ENCODE results near the gene HDLBP.
"Not testable (repeated sequence)": the region's sequence is repeated elsewhere in the genome, so short reads cannot be mapped to it uniquely, and the experiment has no call there.

The HDLBP gene

DNA sequence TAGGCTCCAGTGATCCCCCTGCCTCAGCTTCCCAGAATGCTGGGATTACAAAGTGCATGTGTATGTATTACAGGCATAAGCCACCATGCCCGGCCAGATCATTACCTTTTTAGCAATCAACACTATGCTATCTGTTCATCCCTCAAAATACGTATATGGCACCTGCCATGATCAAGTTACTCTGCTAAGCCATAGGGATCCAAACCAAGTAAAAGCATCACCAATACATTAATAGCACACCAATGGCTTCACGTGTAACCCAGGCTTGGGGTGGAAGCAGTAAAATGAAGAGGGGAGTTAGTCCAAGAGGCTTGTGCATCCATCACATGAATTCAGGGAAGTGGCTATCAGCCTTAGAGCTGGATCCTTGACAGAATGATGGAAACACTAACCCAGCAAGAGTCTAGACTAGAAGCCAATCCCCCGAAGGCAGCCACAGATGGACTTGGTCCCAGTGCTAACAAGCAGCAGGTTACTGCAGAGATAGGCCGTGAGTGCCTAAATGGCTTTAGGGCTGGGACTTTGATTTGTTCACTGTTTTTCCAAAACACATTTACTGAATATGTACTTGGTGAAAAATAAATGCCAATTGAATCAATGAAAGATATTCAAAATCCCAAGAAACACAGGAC, 11.3 kb downstream of the HDLBP start:
- no peak for DNase-seq

DNA sequence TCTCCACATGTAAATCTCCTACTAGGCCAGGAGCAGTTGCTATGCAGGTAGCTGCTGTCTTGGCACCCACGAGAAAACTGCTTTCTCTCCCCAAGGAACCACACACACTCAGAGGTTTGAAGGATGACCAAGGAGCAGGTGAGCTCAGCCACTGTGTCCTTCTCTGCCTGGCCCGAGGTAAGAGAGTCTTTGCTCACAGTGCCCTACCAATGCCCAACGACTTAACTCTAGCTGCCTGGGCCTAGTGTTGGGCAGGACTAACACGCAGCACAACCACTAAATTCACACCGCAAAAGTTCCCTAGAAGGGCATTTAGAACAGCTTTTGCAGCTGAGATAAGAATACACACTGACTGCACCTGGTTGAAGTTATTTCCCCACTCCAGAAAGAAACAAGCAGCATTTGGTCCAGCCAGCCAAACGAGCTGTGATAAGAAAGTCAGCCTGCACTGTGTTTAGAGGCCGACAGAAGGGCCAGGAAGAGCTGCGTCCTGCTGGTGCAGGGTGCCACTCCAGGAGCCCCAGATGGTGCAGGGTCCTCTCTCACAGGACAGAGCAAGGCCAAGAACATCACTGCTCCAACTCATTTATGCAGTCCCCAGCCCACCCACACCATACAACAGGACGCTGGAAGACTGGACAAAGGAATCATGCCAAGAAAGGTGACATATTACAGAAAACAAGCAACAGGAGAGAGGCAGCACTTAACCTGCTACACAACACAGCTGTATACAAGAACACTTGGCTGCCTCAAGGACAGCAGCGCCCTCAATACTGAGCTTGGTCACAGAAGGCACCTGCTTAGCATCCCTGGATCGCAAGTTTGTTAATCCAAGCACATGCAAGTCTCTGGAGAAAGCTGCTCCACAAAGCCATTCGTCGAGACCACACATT, 12.5 kb downstream of the HDLBP start:
- DNase-seq, result no peak

- no peak for DNase-seq
Measured at GRCh38 chr2:241302083-241302482, 13.4 kb downstream of the HDLBP start.

- no peak for DNase-seq
Measured at GRCh38 chr2:241300000-241300399, 15.5 kb downstream of the HDLBP start.

GRCh38 chr2:241298673-241299072, 16.8 kb downstream of the HDLBP start:
- DNase-seq, result no peak

DNA sequence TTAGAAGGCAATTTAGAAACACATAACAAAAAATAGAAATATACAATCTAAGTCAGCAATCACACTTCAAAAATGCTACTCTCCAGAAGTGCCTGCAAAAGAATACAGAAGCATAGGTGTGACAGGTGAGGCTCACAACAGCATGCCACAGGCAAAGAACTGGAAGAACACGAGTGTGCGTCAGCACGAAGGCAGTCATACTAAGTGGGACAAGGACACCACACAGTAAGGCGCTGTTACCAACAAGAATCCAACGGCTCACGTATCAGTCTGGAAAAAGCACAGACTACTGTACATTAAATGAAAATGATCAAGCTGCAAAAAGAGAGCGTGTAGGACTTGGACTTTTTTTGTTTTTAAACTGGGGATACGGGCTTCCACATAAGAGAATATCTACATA, 18.7 kb downstream of the HDLBP start:
- DNase-seq, result no peak

DNA sequence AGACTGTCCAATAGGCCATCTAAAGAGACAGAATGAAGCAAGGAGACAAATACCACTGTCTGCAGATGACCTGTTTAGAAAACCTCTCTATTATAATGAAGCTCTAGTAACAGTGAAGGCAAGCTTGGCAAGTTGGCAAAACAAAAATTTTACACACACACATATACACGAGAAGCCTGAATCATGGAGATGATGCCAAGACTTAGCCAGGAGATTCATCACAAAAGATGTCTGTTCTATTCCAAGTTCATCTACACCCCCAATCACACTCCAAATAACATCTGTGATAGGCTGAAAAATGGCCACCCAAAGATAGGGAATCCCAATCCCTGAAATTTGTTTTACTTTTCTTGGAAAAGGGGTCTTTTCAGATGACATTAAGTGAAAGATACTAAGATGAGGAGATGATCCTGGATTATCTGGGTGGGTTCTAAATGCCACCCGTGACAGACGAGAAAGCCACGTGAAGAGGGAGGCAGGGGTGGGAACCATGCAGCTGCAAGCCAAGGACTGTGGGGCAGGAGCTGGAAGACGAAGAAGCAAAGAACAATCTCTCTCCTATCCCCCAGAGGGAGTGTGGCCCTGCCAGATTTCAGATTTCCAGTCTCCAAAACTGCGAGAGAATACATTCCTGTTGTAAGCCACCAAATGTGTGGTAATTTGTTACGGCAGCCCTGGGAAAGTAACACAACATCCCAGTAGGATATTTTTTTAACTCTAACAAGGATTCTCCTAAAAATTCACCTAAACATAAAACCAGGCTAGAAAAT, 20.0 kb downstream of the HDLBP start:
- no peak for DNase-seq

GRCh38 chr2:241293378-241293797, 22.1 kb downstream of the HDLBP start:
- not testable (repeated sequence) for DNase-seq

DNA sequence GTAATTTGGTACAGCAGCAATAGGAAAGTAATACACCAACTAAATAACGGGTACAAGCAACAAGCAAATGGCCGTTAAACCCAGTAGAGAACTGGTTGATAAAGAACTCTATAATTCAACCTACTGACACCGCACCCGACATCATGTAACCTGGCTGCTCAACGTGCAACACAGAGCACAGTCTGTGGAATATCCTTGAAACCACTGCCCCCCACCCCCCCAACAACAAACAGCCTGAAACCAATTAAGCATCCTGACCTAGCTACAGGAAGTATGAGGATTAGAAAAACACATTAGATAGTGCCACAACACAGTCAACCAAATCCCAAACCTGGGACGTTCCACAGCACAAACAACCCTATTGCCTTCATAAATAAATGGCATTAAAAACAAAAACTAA, 23.5 kb downstream of the HDLBP start:
- DNase-seq, result no peak

DNA sequence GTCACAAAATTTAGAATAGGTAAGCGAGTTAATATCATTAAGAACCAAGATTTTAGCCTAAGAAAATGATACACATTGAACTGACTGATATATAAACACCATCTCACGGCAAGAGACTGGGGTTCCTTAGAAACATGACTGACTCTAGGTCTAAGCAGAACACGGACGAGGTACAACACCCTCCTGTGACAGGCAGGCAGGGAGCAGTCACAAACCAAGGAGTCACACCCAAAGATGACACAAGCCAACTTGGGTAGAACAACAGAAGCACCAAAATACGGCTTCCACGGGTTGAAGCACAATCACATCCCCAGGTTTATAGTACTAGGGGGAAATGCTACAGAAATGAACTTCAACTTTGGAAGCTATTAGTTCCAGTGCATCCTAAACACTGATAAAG, 24.3 kb downstream of the HDLBP start:
- DNase-seq, result no peak

DNA sequence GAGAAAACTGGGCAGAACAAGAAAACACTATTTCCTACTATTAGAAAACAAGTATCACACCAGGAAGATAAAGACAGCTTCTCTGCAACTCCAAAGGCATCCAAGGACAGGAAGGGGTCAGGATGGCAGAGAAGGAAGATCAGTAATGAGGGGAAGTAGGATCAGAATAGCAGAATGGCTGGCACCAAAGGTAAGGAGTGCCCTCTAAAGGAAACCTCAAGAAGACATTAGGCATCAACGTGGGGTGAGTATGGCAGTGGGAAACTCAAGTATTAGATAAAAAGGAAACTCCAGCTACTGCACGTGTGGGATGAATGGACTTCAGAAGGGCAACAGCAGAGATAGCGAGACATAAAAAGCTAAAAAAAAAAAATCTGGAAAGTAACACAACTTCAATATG, 25.9 kb downstream of the HDLBP start:
- DNase-seq, result no peak

DNA sequence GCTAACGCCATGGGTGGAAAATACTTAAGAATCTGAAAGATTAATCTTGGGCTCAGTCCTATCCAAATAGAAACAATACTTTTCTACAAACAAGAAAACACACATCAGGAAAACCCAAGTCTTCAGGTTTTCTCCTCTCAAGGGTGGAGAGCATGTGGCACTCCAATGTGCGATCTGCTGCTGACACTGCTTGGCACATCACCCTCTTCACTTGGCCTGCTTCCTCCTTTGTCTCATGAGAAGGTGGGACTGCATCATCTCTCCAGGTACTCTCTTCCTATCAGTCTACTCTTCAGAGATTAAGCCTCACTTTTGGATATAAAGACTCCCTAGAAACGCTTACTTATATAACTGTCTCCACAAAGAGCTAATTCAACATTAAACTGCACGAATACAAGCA, 26.4 kb downstream of the HDLBP start:
- no peak for DNase-seq

DNA sequence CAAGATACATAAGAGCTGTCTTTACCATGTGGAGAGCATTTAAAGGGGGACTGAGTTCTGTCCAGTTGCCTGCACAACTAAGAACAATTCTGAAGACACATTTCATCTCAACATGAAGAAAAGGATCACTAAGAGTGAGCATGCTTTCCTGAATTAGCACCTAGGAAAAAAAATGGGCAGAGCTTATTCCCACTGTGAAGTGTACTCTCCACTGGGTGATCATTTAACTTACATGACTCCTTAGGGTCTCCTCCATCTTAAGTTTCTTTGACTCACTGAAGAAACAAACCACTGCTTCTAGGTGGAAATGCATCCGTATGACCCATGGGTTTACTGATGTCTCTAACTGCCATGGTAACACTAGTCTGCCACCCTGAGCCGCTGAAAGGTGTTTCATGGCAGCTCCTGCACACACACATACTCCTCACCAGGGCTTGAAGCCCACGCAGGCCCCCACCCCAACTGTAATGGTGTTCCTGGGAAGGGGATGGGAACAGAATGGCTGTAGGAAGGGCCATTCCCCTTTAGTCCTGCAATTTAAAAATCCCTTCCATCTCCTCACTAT, 27.1 kb downstream of the HDLBP start:
- no peak for DNase-seq

GRCh38 chr2:241286348-241287090, 29.0 kb downstream of the HDLBP start:
- DNase-seq, result no peak

GRCh38 chr2:241285596-241285995, 29.9 kb downstream of the HDLBP start:
- DNase-seq, result no peak

GRCh38 chr2:241282555-241282954, 32.9 kb downstream of the HDLBP start:
- DNase-seq, result no peak

GRCh38 chr2:241280291-241280690, 35.2 kb downstream of the HDLBP start:
- no peak for DNase-seq

DNA sequence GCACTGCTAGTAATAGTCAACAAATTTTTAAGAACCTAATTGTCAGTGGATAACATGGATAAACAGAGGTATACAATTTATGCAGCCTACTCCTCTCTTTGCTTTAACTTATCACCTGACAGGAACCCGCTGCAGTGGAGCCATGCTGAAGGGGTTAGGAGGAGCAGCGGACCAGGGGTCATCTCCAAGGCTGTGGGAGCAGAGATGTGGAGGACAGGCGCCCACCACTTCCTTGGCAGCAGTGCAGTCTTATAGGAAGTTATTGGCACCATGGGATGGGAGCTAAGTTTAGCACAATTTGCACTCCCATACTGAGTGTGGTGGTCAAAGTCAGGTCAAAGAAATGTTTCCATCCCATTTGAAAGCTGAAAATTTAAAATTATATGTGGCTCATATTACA, 35.6 kb downstream of the HDLBP start:
- no peak for DNase-seq

DNA sequence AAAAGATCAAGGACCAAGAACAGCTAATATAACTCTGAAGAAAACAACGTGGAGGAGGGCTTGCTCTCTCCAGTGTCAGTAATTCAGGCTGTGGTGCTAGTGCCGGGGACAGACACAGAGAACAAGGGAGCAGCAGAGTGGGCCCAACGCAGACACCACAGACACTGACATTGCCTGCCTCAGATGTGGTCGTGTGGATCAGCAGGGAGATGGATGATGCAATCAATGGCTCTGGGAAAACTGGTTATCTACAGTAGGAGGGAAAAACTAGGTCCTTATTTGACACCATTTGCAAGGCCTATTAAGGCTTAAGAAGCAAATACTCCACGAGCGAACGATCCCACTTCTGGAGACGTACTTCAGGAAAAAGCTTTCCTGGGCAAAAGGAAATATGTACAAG, 36.1 kb downstream of the HDLBP start:
- DNase-seq, result no peak

DNA sequence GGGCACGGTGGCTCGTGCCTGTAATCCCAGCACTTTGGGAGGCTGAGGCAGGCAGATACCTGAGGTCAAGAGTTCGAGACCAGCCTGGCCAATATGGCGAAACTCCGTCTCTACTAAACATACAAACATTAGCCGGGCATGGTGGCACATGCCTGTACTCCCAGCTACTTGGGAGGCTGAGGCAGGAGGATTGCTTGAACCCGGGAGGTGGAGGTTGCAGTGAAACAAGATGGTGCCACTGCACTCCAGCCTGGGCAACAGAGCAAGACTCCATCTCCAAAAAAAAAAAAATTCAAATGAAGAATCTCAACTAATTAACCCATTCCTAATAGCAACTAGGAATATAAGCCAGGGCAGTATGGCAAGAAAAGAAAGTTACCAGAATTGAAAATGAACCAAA, 37.2 kb downstream of the HDLBP start:
- DNase-seq, result not testable (repeated sequence)

- DNase-seq, result no peak
Measured at GRCh38 chr2:241275910-241276309, 39.6 kb downstream of the HDLBP start.

DNA sequence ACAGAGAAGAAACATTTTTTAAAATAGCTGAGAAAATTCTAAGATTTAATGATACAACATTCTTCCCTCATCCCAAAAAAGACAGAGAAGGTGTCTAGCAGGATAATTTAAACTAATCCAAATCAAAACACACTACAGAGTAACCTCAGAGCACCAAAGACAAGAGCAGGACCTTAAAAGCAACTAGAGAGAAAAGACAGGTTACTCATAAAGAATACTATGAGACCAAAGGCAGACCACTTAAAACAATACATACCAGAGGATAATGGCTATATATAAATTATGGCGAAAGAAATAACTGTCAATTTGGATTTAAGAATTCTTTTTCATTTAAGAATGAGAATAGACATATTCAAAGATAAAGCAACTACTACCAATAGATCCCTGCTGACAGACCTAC, 40.0 kb downstream of the HDLBP start:
- no peak for DNase-seq

GRCh38 chr2:241274127-241274526, 41.3 kb downstream of the HDLBP start:
- DNase-seq, result no peak
